ENCODE results near the gene SH3GL2.

DNA sequence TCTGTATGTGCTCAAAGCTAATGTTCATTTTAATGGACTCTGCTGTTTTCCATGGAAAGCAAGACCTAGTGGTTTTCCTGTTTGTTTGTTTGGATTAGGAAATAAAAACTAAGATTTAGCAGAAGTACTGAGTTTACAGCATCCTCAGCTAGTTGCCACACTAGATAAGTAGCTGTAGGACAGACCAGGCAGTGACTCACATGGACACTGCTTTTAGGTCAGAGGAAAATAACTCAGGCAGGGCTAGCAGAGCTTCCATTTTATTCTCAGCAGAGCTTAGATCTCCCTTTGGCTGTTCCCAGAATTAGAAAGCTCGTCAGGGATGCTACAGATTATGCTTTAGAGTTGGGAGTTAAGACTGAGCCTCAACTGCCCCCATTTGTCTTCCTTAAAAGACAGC, 204.4 kb downstream of the SH3GL2 start:
- TF ChIP-seq, protein P1, sequence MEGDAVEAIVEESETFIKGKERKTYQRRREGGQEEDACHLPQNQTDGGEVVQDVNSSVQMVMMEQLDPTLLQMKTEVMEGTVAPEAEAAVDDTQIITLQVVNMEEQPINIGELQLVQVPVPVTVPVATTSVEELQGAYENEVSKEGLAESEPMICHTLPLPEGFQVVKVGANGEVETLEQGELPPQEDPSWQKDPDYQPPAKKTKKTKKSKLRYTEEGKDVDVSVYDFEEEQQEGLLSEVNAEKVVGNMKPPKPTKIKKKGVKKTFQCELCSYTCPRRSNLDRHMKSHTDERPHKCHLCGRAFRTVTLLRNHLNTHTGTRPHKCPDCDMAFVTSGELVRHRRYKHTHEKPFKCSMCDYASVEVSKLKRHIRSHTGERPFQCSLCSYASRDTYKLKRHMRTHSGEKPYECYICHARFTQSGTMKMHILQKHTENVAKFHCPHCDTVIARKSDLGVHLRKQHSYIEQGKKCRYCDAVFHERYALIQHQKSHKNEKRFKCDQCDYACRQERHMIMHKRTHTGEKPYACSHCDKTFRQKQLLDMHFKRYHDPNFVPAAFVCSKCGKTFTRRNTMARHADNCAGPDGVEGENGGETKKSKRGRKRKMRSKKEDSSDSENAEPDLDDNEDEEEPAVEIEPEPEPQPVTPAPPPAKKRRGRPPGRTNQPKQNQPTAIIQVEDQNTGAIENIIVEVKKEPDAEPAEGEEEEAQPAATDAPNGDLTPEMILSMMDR (IDR thresholded peaks at IDR 0.05) = no peak
- TF ChIP-seq POLR2A (IDR thresholded peaks at IDR 0.05) = no peak
